GM19035 (cell line): ENCODE measurements around the gene AGRN.
"Not testable (repeated sequence)": the region's sequence is repeated elsewhere in the genome, so short reads cannot be mapped to it uniquely, and the experiment has no call there.

Source experiments
- ATAC-seq: cut with Tn5 transposase; IDR thresholded peaks from one replicate; pipeline ENCODE4 v1.9.1; 2021; ENCODE audit not compliant: unreplicated experiment

The AGRN gene

GRCh38 chr1:1050577-1051052, 30.7 kb downstream of the AGRN start:
- no peak for ATAC-seq

GRCh38 chr1:1051127-1051810, 31.3 kb downstream of the AGRN start:
- no peak for ATAC-seq

- no peak for ATAC-seq
These were observed 32.3 kb downstream of the AGRN start for GRCh38 chr1:1052003-1052840.

GRCh38 chr1:1053022-1053421, 33.1 kb downstream of the AGRN start:
- no peak for ATAC-seq

- no peak for ATAC-seq
These were observed 33.8 kb downstream of the AGRN start for GRCh38 chr1:1053682-1054081.

- ATAC-seq, result no peak
These were observed 34.3 kb downstream of the AGRN start for GRCh38 chr1:1054099-1054700.

GRCh38 chr1:1054971-1055370, 35.1 kb downstream of the AGRN start:
- ATAC-seq, result no peak

GRCh38 chr1:1055841-1056736, 36.2 kb downstream of the AGRN start:
- no peak for ATAC-seq

- not testable (repeated sequence) for ATAC-seq
These were observed 37.8 kb downstream of the AGRN start for GRCh38 chr1:1057769-1058087.

GRCh38 chr1:1058088-1058905, 38.4 kb downstream of the AGRN start:
- ATAC-seq, result no peak

GRCh38 chr1:1058921-1059493, 39.1 kb downstream of the AGRN start:
- ATAC-seq, result peak; percentile 48

GRCh38 chr1:1059494-1060280, 39.8 kb downstream of the AGRN start:
- peak; percentile 73 for ATAC-seq

- ATAC-seq, result no peak
These were observed 40.5 kb downstream of the AGRN start for GRCh38 chr1:1060281-1061000.

GRCh38 chr1:1061682-1062345, 41.9 kb downstream of the AGRN start:
- no peak for ATAC-seq

- ATAC-seq, result no peak
These were observed 42.6 kb downstream of the AGRN start for GRCh38 chr1:1062348-1063163.

GRCh38 chr1:1063261-1063944, 43.5 kb downstream of the AGRN start:
- no peak for ATAC-seq
